Ammon's horn (tissue), 1 donor: ENCODE measurements around the gene ESF1.
"Not testable (repeated sequence)": the region's sequence is repeated elsewhere in the genome, so short reads cannot be mapped to it uniquely, and the experiment has no call there.

Source experiments
- DNase-seq: peaks from one replicate; pipeline ENCODE4 v3.0.0-alpha.2; 2016; ENCODE audit warnings: low spot score

The ESF1 gene

GRCh38 chr20:13739731-13740649 is 44.7 kb downstream of the ESF1 start:
- DNase-seq: no peak

- DNase-seq: not testable (repeated sequence)
Observed at GRCh38 chr20:13738187-13738586, 46.5 kb downstream of the ESF1 start.

- no peak for DNase-seq
Observed at GRCh38 chr20:13736436-13737191, 48.1 kb downstream of the ESF1 start.

GRCh38 chr20:13735826-13736225 is 48.9 kb downstream of the ESF1 start:
- no peak for DNase-seq

- DNase-seq: no peak
Observed at GRCh38 chr20:13723011-13723410, 61.7 kb downstream of the ESF1 start.

- no peak for DNase-seq
Observed at GRCh38 chr20:13718171-13718570, 66.5 kb downstream of the ESF1 start.

- DNase-seq: no peak
Observed at GRCh38 chr20:13717631-13718044, 67.1 kb downstream of the ESF1 start.

GRCh38 chr20:13715171-13715570 is 69.5 kb downstream of the ESF1 start:
- DNase-seq: no peak

GRCh38 chr20:13708234-13708633 is 76.5 kb downstream of the ESF1 start:
- DNase-seq: no peak

- DNase-seq: no peak
Observed at GRCh38 chr20:13703265-13703664, 81.5 kb downstream of the ESF1 start.

- DNase-seq: no peak
Observed at GRCh38 chr20:13701486-13701885, 83.2 kb downstream of the ESF1 start.

GRCh38 chr20:13700761-13701160 is 84.0 kb downstream of the ESF1 start:
- no peak for DNase-seq

GRCh38 chr20:13694420-13695150 is 90.1 kb downstream of the ESF1 start:
- no peak for DNase-seq

- DNase-seq: no peak
Observed at GRCh38 chr20:13692802-13693736, 91.7 kb downstream of the ESF1 start.

GRCh38 chr20:13690943-13691342 is 93.8 kb downstream of the ESF1 start:
- DNase-seq: no peak

GRCh38 chr20:13687815-13688214 is 96.9 kb downstream of the ESF1 start:
- no peak for DNase-seq

- no peak for DNase-seq
Observed at GRCh38 chr20:13685623-13686022, 99.1 kb downstream of the ESF1 start.

GRCh38 chr20:13684566-13685222 is 100.0 kb downstream of the ESF1 start:
- DNase-seq: no peak

- DNase-seq: no peak
Observed at GRCh38 chr20:13683833-13684232, 100.9 kb downstream of the ESF1 start.

GRCh38 chr20:13681248-13682125 is 103.2 kb downstream of the ESF1 start:
- DNase-seq: no peak
